Neuronal stem cell (in vitro differentiated cells): ENCODE measurements around the gene STIP1.

Source experiments
- DNase-seq: peaks from one replicate; pipeline ENCODE4 v3.0.0-alpha.2; 2013; ENCODE audit warnings: low spot score
- H2AFZ ChIP-seq: one replicate; pipeline ENCODE4 v1.6.1; 2013; ENCODE audit warnings: mild to moderate bottlenecking, low read length, inconsistent platforms
- H2AK5ac ChIP-seq: 2 replicates; pipeline ENCODE4 v1.6.1; 2013; ENCODE audit warnings: low read depth, mild to moderate bottlenecking, inconsistent platforms, low read length, moderate library complexity, mixed read lengths
- H2BK120ac ChIP-seq: 2 replicates; pipeline ENCODE4 v1.6.1; 2013; ENCODE audit warnings: low read depth, mild to moderate bottlenecking, inconsistent platforms, low read length, moderate library complexity, mixed read lengths
- H2BK12ac ChIP-seq: one replicate; pipeline ENCODE4 v1.6.1; 2013; ENCODE audit warnings: low read length, inconsistent platforms
- H2BK15ac ChIP-seq: 2 replicates; pipeline ENCODE4 v1.6.1; 2013; ENCODE audit warnings: mild to moderate bottlenecking, low read length, inconsistent platforms, mixed read lengths
- H2BK5ac ChIP-seq: one replicate; pipeline ENCODE4 v1.6.1; 2013; ENCODE audit warnings: inconsistent platforms, mild to moderate bottlenecking, low read length, moderate library complexity
- H3K14ac ChIP-seq: one replicate; pipeline ENCODE4 v1.6.1; 2013; ENCODE audit warnings: low read length, inconsistent platforms
- H3K18ac ChIP-seq: 2 replicates; pipeline ENCODE4 v1.6.1; 2013; ENCODE audit warnings: low read length, inconsistent platforms
- H3K23ac ChIP-seq: 2 replicates; pipeline ENCODE4 v1.6.1; 2013; ENCODE audit warnings: low read depth, mild to moderate bottlenecking, mixed read lengths, low read length, inconsistent platforms; ENCODE audit not compliant: poor library complexity
- H3K27ac ChIP-seq: replicated peaks from 3 replicates; pipeline ENCODE4 v1.5.1; 2013; ENCODE audit warnings: low read length, inconsistent platforms
- H3K27me3 ChIP-seq, 3 experiments: 2 replicates each; pipeline ENCODE4 v1.6.1; 2013; ENCODE audit warnings: low read length in 3 of 3, mild to moderate bottlenecking in 2 of 3, inconsistent platforms in 1 of 3, low read depth in 1 of 3, mixed read lengths in 1 of 3, moderate library complexity in 1 of 3; ENCODE audit not compliant: control insufficient read depth in 3 of 3, insufficient read depth in 3 of 3
- H3K36me3 ChIP-seq, 2 donors: replicated peaks in 1 of 2; 2 replicates each; pipeline ENCODE4 v1.6.1; 2013; ENCODE audit warnings: low read length in 2 of 2; ENCODE audit not compliant: control insufficient read depth in 2 of 2, insufficient read depth in 2 of 2
- H3K4ac ChIP-seq: 2 replicates; pipeline ENCODE4 v1.6.1; 2013; ENCODE audit warnings: inconsistent platforms, mild to moderate bottlenecking, low read length, moderate library complexity
- H3K4me1 ChIP-seq, 2 donors: 1 replicate in 1 of 2; 2 replicates in 1 of 2; pipeline ENCODE4 v1.6.1; 2013; ENCODE audit warnings: low read length in 2 of 2, low read depth in 1 of 2; ENCODE audit not compliant: control insufficient read depth in 2 of 2, insufficient read depth in 1 of 2
- H3K4me2 ChIP-seq: one replicate; pipeline ENCODE4 v1.6.1; 2013; ENCODE audit warnings: mild to moderate bottlenecking, low read length, inconsistent platforms; ENCODE audit not compliant: insufficient read depth, poor library complexity, severe bottlenecking
- H3K4me3 ChIP-seq, 2 donors: 2 replicates each; pipeline ENCODE4 v1.5.1; 2013; ENCODE audit warnings: low read length in 2 of 2, mild to moderate bottlenecking in 2 of 2, inconsistent platforms in 1 of 2, moderate library complexity in 1 of 2
- H3K79me1 ChIP-seq: one replicate; pipeline ENCODE4 v1.6.1; 2013; ENCODE audit warnings: low read depth, mild to moderate bottlenecking, inconsistent platforms, low read length, moderate library complexity
- H3K9ac ChIP-seq: one replicate; pipeline ENCODE4 v1.6.1; 2013; ENCODE audit warnings: mild to moderate bottlenecking, low read depth, low read length, inconsistent platforms; ENCODE audit not compliant: poor library complexity
- H3K9me3 ChIP-seq, 2 donors: replicated peaks in 1 of 2; 2 replicates each; pipeline versions ENCODE3 to v1.6.1; 2013; ENCODE audit warnings: low read length in 2 of 2, mild to moderate bottlenecking in 2 of 2, inconsistent platforms in 1 of 2, low read depth in 1 of 2, mixed read lengths in 1 of 2, moderate library complexity in 1 of 2; ENCODE audit not compliant: control insufficient read depth in 2 of 2, insufficient read depth in 1 of 2
- H4K8ac ChIP-seq: one replicate; pipeline ENCODE4 v1.6.1; 2013; ENCODE audit warnings: low read depth, mild to moderate bottlenecking, inconsistent platforms, low read length, moderate library complexity
- H4K91ac ChIP-seq: one replicate; pipeline ENCODE4 v1.6.1; 2013; ENCODE audit warnings: low read length, low read depth, mild to moderate bottlenecking, inconsistent platforms; ENCODE audit not compliant: poor library complexity
- WGBS, 2 donors: extraction: QIAGEN DNeasy Blood & Tissue Kit; methylation state at CpG; one replicate each; pipeline ENCODE4 v1.1.7; 2013; ENCODE audit warnings: missing lambda C conversion rate in 2 of 2, mixed read lengths in 1 of 2; ENCODE audit not compliant: insufficient read length in 2 of 2, insufficient replicate concordance in 1 of 2; ENCODE audit errors: extremely low coverage in 2 of 2; 5-methylcytosine and 5-hydroxymethylcytosine counted together

The STIP1 gene

DNA sequence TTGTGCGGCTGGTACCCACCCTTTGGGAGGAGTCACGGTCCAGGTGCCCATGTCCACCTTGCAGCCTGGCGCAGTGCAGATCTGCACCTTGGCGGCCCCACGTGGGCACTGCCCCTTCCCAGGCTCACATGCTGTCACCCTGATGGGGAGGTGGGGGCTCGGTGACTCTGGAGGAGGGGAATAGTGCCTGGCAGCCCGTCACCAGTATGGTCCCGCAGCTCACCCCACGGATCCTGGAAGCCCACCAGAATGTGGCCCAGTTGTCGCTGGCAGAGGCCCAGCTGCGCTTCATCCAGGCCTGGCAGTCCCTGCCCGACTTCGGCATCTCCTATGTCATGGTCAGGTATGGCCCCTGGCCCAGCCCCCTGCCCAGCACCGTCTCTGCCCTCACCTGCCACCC lies 34.8 kb downstream of the STIP1 start:
- Histone ChIP-seq H2AK5ac (no peak overlapping the region), H3K4me2 (no peak overlapping the region), H3K14ac (no peak overlapping the region), H2BK12ac (peak overlapping the region; percentile 33), H3K23ac (no peak overlapping the region), H3K4me3 (no peak overlapping the region), H2BK5ac (no peak overlapping the region), H3K79me1 (peaks cover 4% of the 10 kb centered on the region), H4K91ac (no peak overlapping the region), H3K27ac (no peak overlapping the region), H2AFZ (no peak overlapping the region), H3K9me3 (no peaks in the 10 kb centered on the region), H3K9ac (no peak overlapping the region), H3K4ac (no peak overlapping the region), H2BK120ac (no peak overlapping the region), H3K36me3 (peaks cover 10 to 27% of the 10 kb centered on the region in 2 donors), H3K4me1 (peaks cover 5 to 7% of the 10 kb centered on the region in 2 donors), H3K27me3 (no peaks in the 10 kb centered on the region), H2BK15ac (no peak overlapping the region), H3K18ac (no peak overlapping the region), H4K8ac (no peak overlapping the region)
- DNase-seq: no peak
- no CpG with 5 or more reads among the region's 14 CpGs for WGBS, 2 donors

GRCh38 chr11:64222651-64223000 lies 36.7 kb downstream of the STIP1 start:
- Histone ChIP-seq H3K27ac (no peak overlapping the region), H2AFZ (no peak overlapping the region), H4K91ac (no peak overlapping the region), H3K9me3 (no peaks in the 10 kb centered on the region), H3K79me1 (peaks cover 7% of the 10 kb centered on the region), H3K14ac (no peak overlapping the region), H2BK120ac (no peak overlapping the region), H3K27me3 (no peaks in the 10 kb centered on the region), H2BK5ac (no peak overlapping the region), H3K36me3 (peaks cover 10 to 27% of the 10 kb centered on the region in 2 donors), H2BK15ac (no peak overlapping the region), H4K8ac (no peak overlapping the region), H3K4ac (no peak overlapping the region), H3K4me3 (no peak overlapping the region), H3K18ac (no peak overlapping the region), H2BK12ac (no peak overlapping the region), H3K23ac (no peak overlapping the region), H3K4me1 (peaks cover 11 to 17% of the 10 kb centered on the region in 2 donors), H3K9ac (no peak overlapping the region), H3K4me2 (no peak overlapping the region), H2AK5ac (no peak overlapping the region)
- DNase-seq: no peak
- WGBS, 2 donors: no CpG with 5 or more reads among the region's 9 CpGs

GRCh38 chr11:64223001-64223651 lies 37.2 kb downstream of the STIP1 start:
- no peak overlapping the region for H2AK5ac ChIP-seq
- H3K9me3 ChIP-seq: no peaks in the 10 kb centered on the region
- peaks cover 11 to 17% of the 10 kb centered on the region in 2 donors for H3K4me1 ChIP-seq
- no peak overlapping the region for H2AFZ ChIP-seq
- H2BK15ac ChIP-seq: no peak overlapping the region
- H2BK12ac ChIP-seq: no peak overlapping the region
- peak overlapping the region; percentile 15 for H3K9ac ChIP-seq
- no peak overlapping the region for H3K23ac ChIP-seq
- H3K36me3 ChIP-seq: peaks cover 10 to 27% of the 10 kb centered on the region in 2 donors
- H2BK120ac ChIP-seq: no peak overlapping the region
- no peak for DNase-seq
- no peak overlapping the region for H3K27ac ChIP-seq
- H3K27me3 ChIP-seq: no peaks in the 10 kb centered on the region
- H3K18ac ChIP-seq: no peak overlapping the region
- no peak overlapping the region for H3K4me3 ChIP-seq
- no peak overlapping the region for H3K4me2 ChIP-seq
- no peak overlapping the region for H4K8ac ChIP-seq
- WGBS, 2 donors: no CpG with 5 or more reads among the region's 24 CpGs
- H3K4ac ChIP-seq: no peak overlapping the region
- no peak overlapping the region for H3K14ac ChIP-seq
- H3K79me1 ChIP-seq: peaks cover 7% of the 10 kb centered on the region
- H4K91ac ChIP-seq: no peak overlapping the region
- no peak overlapping the region for H2BK5ac ChIP-seq

- no peak overlapping the region for H2AK5ac ChIP-seq
- peaks cover 10 to 27% of the 10 kb centered on the region in 2 donors for H3K36me3 ChIP-seq
- H2BK120ac ChIP-seq: no peak overlapping the region
- no peak overlapping the region for H3K27ac ChIP-seq
- no peak overlapping the region for H4K91ac ChIP-seq
- H2BK12ac ChIP-seq: no peak overlapping the region
- no peak overlapping the region for H3K14ac ChIP-seq
- peak overlapping the region; percentile 29 for H3K23ac ChIP-seq
- peaks cover 7% of the 10 kb centered on the region for H3K79me1 ChIP-seq
- H3K4me1 ChIP-seq: peaks cover 11 to 17% of the 10 kb centered on the region in 2 donors
- no peak overlapping the region for H3K4ac ChIP-seq
- no peak overlapping the region for H2BK15ac ChIP-seq
- H3K4me3 ChIP-seq: peak overlapping the region in 1 of 2 donors; percentile 3
- no peak overlapping the region for H3K18ac ChIP-seq
- no peak for DNase-seq
- no CpG with 5 or more reads among the region's 17 CpGs for WGBS, 2 donors
- H2AFZ ChIP-seq: no peak overlapping the region
- no peak overlapping the region for H2BK5ac ChIP-seq
- no peak overlapping the region for H3K4me2 ChIP-seq
- no peak overlapping the region for H4K8ac ChIP-seq
- no peaks in the 10 kb centered on the region for H3K9me3 ChIP-seq
- no peak overlapping the region for H3K9ac ChIP-seq
- no peaks in the 10 kb centered on the region for H3K27me3 ChIP-seq
Observed at GRCh38 chr11:64224151-64224890, 38.4 kb downstream of the STIP1 start.
